ENCODE measurements around the gene RPAP2. TPM values are rescaled to one million over a fixed set of nuclear protein-coding genes. Genes with fewer than 3 reads are reported as not detected.
"Not testable (repeated sequence)": the region's sequence is repeated elsewhere in the genome, so short reads cannot be mapped to it uniquely, and the experiment has no call there.

The RPAP2 gene
- total RNA-seq, 1 donor from 2014 or later: 33.3 TPM

GRCh38 chr1:92380867-92381266, 82.0 kb downstream of the RPAP2 start:
- Mint-ChIP-seq H3K27me3 (ENCODE audit: low read depth) (no peaks in the 10 kb centered on the region), H3K4me3 (no peak overlapping the region), H3K36me3 (ENCODE audit: low read depth) (peaks cover 26% of the 10 kb centered on the region), H3K4me1 (no peaks in the 10 kb centered on the region), H3K27ac (ENCODE audit: unreplicated experiment) (no peak overlapping the region), H3K9me3 (peaks cover 8% of the 10 kb centered on the region)
- DNase-seq (ENCODE audit: low read depth, low spot score): no peak
- no peak for TF ChIP-seq CTCF (conservative IDR thresholded peaks at IDR 0.05)

DNA sequence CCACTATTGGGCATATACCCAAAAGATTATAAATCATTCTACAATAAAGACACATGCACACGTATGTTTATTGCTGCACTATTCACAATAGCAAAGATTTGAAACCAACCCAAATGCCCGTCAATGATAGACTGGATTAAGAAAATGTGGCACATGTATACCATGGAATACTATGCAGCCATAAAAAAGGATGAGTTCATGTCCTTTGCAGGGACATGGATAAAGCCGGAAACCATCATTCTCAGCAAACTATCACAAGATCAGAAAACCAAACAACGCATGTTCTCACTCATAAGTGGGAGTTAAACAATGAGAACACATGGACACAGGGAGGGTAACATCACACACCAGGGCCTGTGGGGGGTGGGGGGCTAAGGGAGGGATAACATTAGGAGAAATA, 95.1 kb downstream of the RPAP2 start:
- not testable (repeated sequence) for DNase-seq (ENCODE audit: low read depth, low spot score); H3K27me3 Mint-ChIP-seq (ENCODE audit: low read depth); H3K27ac Mint-ChIP-seq (ENCODE audit: unreplicated experiment); H3K4me1 Mint-ChIP-seq; H3K4me3 Mint-ChIP-seq
- Mint-ChIP-seq H3K9me3 (peaks cover 28% of the 10 kb centered on the region), H3K36me3 (ENCODE audit: low read depth) (peaks cover 51% of the 10 kb centered on the region)

DNA sequence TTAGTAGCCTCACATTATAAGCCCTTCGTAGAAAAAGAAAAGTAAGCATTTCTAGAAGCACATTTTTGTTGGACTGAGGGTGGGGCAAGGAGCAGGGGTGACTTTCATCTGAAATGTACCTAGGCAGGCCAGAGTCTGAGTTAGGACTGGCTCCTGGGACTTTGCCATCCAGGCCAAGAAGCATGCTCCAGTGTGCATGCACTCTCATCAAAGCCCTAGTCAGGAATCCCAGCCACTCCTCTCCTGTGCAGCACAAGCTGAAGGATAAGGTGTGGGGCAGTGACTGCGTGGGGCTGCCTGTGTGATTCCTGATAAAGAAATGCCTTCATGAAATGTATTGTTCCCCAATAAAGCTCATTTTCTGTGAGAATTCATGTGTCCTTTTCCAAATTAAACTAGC, 99.7 kb downstream of the RPAP2 start:
- Mint-ChIP-seq H3K36me3 (ENCODE audit: low read depth) (peaks cover 10% of the 10 kb centered on the region), H3K27me3 (ENCODE audit: low read depth) (no peaks in the 10 kb centered on the region), H3K27ac (ENCODE audit: unreplicated experiment) (no peak overlapping the region), H3K9me3 (peaks cover 16% of the 10 kb centered on the region), H3K4me1 (no peaks in the 10 kb centered on the region), H3K4me3 (no peak overlapping the region)
- TF ChIP-seq CTCF (conservative IDR thresholded peaks at IDR 0.05): no peak
- DNase-seq (ENCODE audit: low read depth, low spot score): no peak

- Mint-ChIP-seq H3K4me3 (no peak overlapping the region), H3K27me3 (ENCODE audit: low read depth) (no peaks in the 10 kb centered on the region)
Observed at GRCh38 chr1:92399076-92399475, 100.2 kb downstream of the RPAP2 start.

GRCh38 chr1:92404661-92405060, 105.8 kb downstream of the RPAP2 start:
- Mint-ChIP-seq H3K4me1 (no peaks in the 10 kb centered on the region), H3K9me3 (peaks cover 15% of the 10 kb centered on the region), H3K4me3 (no peak overlapping the region), H3K36me3 (ENCODE audit: low read depth) (peaks cover 8% of the 10 kb centered on the region), H3K27ac (ENCODE audit: unreplicated experiment) (no peak overlapping the region), H3K27me3 (ENCODE audit: low read depth) (no peaks in the 10 kb centered on the region)
- no peak for TF ChIP-seq CTCF (conservative IDR thresholded peaks at IDR 0.05)
- DNase-seq (ENCODE audit: low read depth, low spot score): no peak

More at GRCh38 chr1:92399076-92399475, 100.2 kb downstream of the RPAP2 start:
- Mint-ChIP-seq H3K4me1 (no peaks in the 10 kb centered on the region), H3K27ac (ENCODE audit: unreplicated experiment) (no peak overlapping the region), H3K9me3 (peaks cover 16% of the 10 kb centered on the region), H3K36me3 (ENCODE audit: low read depth) (peaks cover 10% of the 10 kb centered on the region)
- TF ChIP-seq CTCF (conservative IDR thresholded peaks at IDR 0.05): no peak
- DNase-seq (ENCODE audit: low read depth, low spot score): no peak

DNA sequence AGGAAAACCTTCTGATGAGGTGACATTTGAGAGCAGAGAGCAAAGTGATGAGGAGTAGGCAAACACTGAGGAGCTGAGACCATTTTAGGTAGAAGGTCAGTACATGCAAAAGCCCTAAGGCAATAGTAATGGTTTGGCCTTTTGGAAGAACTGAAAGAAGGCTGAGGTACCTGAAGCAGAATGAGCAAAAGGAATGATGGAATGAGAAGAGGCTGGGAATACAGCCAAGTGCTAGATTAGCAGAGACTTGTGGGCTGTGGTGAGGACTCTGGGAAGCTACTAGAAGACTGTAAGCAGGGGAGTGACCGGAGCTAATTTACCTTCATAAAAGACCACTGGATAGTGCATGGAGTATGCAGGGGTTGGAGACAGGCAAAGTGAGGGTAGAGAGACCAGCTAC, 110.0 kb downstream of the RPAP2 start:
- no peak for DNase-seq (ENCODE audit: low read depth, low spot score)
- Mint-ChIP-seq H3K4me3 (no peak overlapping the region), H3K4me1 (no peaks in the 10 kb centered on the region), H3K9me3 (peaks cover 8% of the 10 kb centered on the region), H3K36me3 (ENCODE audit: low read depth) (peaks cover 8% of the 10 kb centered on the region), H3K27me3 (ENCODE audit: low read depth) (no peaks in the 10 kb centered on the region), H3K27ac (ENCODE audit: unreplicated experiment) (no peak overlapping the region)
- TF ChIP-seq CTCF (conservative IDR thresholded peaks at IDR 0.05): no peak
